Coronary artery (tissue), 2 donors: ENCODE data around the gene PDGFRB.

ENCODE experiments used
- DNase-seq: peaks from one replicate; pipeline ENCODE4 v3.0.0-alpha.2; 2017; ENCODE audit warnings: low spot score
- H3K27ac ChIP-seq, 2 donors: fragments of 200-600 bp; sonication (generic); one replicate each; pipeline ENCODE4 v1.5.1; 2016 to 2019
- H3K4me3 ChIP-seq: fragments of 200-600 bp; sonication (generic); 2 replicates; pipeline ENCODE4 v1.5.1; 2016; ENCODE audit warnings: mild to moderate bottlenecking, moderate library complexity
- CTCF ChIP-seq: fragments of 200-600 bp; sonication (generic); IDR thresholded peaks from one replicate; pipeline ENCODE4 v1.5.1; 2019; ENCODE audit warnings: antibody characterized with exemption

Gene PDGFRB

DNA sequence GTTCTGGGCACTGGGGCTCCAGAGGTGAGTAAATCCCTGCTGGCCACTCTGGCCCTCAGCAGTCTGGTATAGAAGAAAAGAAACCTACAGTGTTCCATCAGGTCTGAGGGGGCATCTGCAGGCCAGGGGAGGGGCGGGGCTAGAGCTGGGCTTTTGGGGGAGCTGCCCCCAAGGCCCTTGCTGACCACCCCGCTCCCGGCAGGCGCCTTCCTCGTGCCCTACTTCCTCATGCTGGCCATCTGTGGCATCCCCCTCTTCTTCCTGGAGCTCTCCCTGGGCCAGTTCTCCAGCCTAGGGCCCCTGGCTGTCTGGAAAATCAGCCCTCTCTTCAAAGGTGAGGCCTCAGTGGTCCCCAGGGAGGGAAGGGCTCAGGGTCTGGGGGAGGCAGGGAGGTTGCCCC lies 40.9 kb upstream of the PDGFRB start:
- Histone ChIP-seq H3K27ac (no peak overlapping the region), H3K4me3 (no peak overlapping the region)
- TF ChIP-seq CTCF = no peak
- DNase-seq = no peak

- no peak overlapping the region for H3K4me3 ChIP-seq
- H3K27ac ChIP-seq = no peak overlapping the region
- DNase-seq = no peak
- no peak for TF ChIP-seq CTCF
Measured at GRCh38 chr5:150195736-150196485, 40.3 kb upstream of the PDGFRB start.

DNA sequence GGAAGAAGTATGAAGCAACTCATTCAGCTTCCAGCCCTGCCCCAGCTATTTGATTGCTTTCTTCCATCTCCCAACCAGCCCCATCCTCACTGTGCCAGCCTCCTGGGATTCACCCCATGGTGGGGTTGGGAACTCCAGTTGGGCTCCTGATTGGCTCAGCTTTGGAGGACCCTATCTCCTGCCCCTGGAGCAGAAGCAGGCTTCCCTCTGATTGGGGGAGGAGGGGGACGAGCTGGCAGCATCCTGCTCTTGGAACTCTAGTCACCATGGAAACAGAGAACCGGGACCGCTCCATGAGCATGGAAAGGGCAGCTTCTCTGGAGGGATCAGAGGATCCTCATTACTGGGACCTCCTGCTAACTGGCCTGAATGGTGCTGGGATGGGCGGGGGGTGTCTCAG lies 36.8 kb upstream of the PDGFRB start:
- no peak overlapping the region for H3K4me3 ChIP-seq
- TF ChIP-seq CTCF = no peak
- H3K27ac ChIP-seq = no peak overlapping the region
- no peak for DNase-seq

GRCh38 chr5:150190987-150191386 lies 35.3 kb upstream of the PDGFRB start:
- Histone ChIP-seq H3K27ac (no peak overlapping the region), H3K4me3 (no peak overlapping the region)
- no peak for DNase-seq
- no peak for TF ChIP-seq CTCF

DNA sequence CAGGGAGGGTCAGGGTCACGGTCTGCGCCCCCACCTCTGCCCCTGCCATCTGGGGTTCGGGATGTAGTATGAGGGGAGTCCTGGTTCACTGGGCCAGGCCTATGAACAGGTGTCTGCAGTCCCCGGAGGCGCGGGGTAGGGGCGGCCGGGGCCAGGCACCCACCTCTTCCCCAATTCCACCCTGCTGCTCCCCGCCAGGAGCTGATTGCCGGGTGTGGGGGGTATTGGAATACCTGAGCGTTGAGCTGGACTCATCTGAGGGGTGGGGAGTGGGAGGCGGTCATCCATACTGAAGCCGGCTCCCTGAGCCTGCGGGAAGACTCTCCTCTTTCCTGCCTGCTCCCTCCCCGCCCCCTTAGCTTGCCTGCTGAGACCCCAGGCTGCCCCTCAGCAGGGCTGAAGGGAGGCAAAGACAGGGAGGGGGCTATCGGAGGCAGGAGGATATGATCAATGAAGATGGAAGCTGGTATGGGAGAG lies 34.9 kb upstream of the PDGFRB start:
- TF ChIP-seq CTCF = no peak
- no peak overlapping the region for H3K27ac ChIP-seq
- DNase-seq = no peak
- no peak overlapping the region for H3K4me3 ChIP-seq

DNA sequence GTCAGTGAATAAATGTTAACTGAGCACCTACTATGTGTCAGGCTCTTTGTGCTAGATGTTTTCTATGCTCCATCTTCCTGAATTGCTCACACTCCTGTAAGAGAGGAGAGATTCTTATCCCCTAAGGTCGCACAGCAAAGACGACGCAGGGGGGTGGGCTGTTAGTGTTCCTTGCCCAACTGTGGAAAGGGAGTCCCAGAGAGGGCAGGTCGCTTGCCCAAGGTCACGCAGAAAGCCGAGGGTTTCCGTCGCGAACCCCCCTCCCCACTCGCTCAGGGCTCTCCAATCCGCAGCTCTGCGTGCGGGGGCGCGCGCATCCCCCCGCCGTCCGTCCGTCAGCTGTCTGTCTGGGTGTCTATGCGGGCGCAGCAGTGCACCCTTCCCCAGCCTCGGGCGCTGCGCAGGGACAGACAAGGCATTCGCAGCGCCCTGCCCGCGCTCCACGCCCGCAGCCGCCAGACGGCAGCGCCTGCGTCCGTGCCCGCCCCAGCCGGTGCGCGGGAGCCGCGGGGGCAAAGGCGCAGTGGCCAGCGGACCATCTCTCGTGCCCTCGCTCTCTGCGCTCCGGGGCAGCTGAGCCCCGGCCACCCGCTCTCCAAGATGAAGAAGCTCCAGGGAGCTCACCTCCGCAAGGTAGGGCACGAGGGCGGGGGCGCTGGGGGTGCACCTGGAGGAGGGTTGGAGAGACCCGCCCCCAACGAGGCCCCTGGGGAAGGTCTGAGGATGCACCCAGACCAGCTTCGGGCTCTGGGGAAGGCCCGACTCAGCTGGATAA lies 34.3 kb upstream of the PDGFRB start, which contains the start of gene SLC6A7:
SLC6A7 (plus strand) TSS at position 335 of the 775 bp plus-strand sequence; CDS start at position 601, 266 bp downstream.
- TF ChIP-seq CTCF = no peak
- no peak for DNase-seq
- H3K4me3 ChIP-seq = peak within 1 kb of the TSS; percentile 61
- H3K27ac ChIP-seq = no peak within 1 kb of the TSS
